ENCODE measurements around the gene ZFP57. TPM values are rescaled to one million over a fixed set of nuclear protein-coding genes. Genes with fewer than 3 reads are reported as not detected.
"Not testable (repeated sequence)": the region's sequence is repeated elsewhere in the genome, so short reads cannot be mapped to it uniquely, and the experiment has no call there.

Gene ZFP57
- total RNA-seq, 1 donor from 2014 or later, result 0.51 TPM

GRCh38 chr6:29696147-29697125 is 15.5 kb upstream of the ZFP57 start:
- peak in 1 of 2 donors; percentile 25 for DNase-seq (ENCODE audit: low read depth in 2 of 2)

GRCh38 chr6:29694637-29695036 is 13.7 kb upstream of the ZFP57 start:
- no peak for DNase-seq (ENCODE audit: low read depth in 2 of 2)

GRCh38 chr6:29685718-29686326 is 4.9 kb upstream of the ZFP57 start:
- peak in 1 of 2 donors; percentile 9 for DNase-seq (ENCODE audit: low read depth in 2 of 2)

GRCh38 chr6:29681811-29682210 is 859 bp upstream of the ZFP57 start:
- DNase-seq (ENCODE audit: low read depth in 2 of 2), result no peak

GRCh38 chr6:29680416-29680815 is 536 bp downstream of the ZFP57 start:
- DNase-seq (ENCODE audit: low read depth in 2 of 2), result no peak

- DNase-seq (ENCODE audit: low read depth in 2 of 2), result no peak
These were observed 990 bp downstream of the ZFP57 start for GRCh38 chr6:29679962-29680361.

GRCh38 chr6:29678114-29678513 is 2.8 kb downstream of the ZFP57 start:
- peak in 1 of 2 donors; percentile 8 for DNase-seq (ENCODE audit: low read depth in 2 of 2)

- DNase-seq (ENCODE audit: low read depth in 2 of 2), result peak in 1 of 2 donors; percentile 35
These were observed 3.9 kb downstream of the ZFP57 start for GRCh38 chr6:29676981-29677601.

GRCh38 chr6:29675561-29675960 is 5.4 kb downstream of the ZFP57 start:
- DNase-seq (ENCODE audit: low read depth in 2 of 2), result no peak

- no peak for DNase-seq (ENCODE audit: low read depth in 2 of 2)
These were observed 6.9 kb downstream of the ZFP57 start for GRCh38 chr6:29674008-29674407.

- DNase-seq (ENCODE audit: low read depth in 2 of 2), result no peak
These were observed 7.8 kb downstream of the ZFP57 start for GRCh38 chr6:29673161-29673560.

GRCh38 chr6:29672116-29672515 is 8.8 kb downstream of the ZFP57 start:
- not testable (repeated sequence) for DNase-seq (ENCODE audit: low read depth in 2 of 2)

- no peak for DNase-seq (ENCODE audit: low read depth in 2 of 2)
These were observed 9.9 kb downstream of the ZFP57 start for GRCh38 chr6:29671026-29671425.

GRCh38 chr6:29667158-29667557 is 13.8 kb downstream of the ZFP57 start:
- no peak for DNase-seq (ENCODE audit: low read depth in 2 of 2)

- DNase-seq (ENCODE audit: low read depth in 2 of 2), result no peak
These were observed 14.2 kb downstream of the ZFP57 start for GRCh38 chr6:29666826-29667130.

GRCh38 chr6:29665942-29666825 is 14.8 kb downstream of the ZFP57 start:
- DNase-seq (ENCODE audit: low read depth in 2 of 2), result no peak

- no peak for DNase-seq (ENCODE audit: low read depth in 2 of 2)
These were observed 17.5 kb downstream of the ZFP57 start for GRCh38 chr6:29663300-29664042.

- not testable (repeated sequence) for DNase-seq (ENCODE audit: low read depth in 2 of 2)
These were observed 19.3 kb downstream of the ZFP57 start for GRCh38 chr6:29661502-29662141.

GRCh38 chr6:29661071-29661470 is 19.9 kb downstream of the ZFP57 start:
- no peak for DNase-seq (ENCODE audit: low read depth in 2 of 2)

GRCh38 chr6:29656798-29657197 is 24.2 kb downstream of the ZFP57 start, which contains the start of gene MOG:
TSS of gene MOG (plus strand) at chr6:29657092. CDS start at chr6:29657210, 118 bp downstream.
- DNase-seq (ENCODE audit: low read depth in 2 of 2), result no peak
